Small intestine (tissue), 7 donors: ENCODE measurements around the gene PANK2. TPM values are rescaled to one million over a fixed set of nuclear protein-coding genes. Genes with fewer than 3 reads are reported as not detected.
"Not testable (repeated sequence)": the region's sequence is repeated elsewhere in the genome, so short reads cannot be mapped to it uniquely, and the experiment has no call there.

ENCODE experiments used
- DNase-seq, 2 donors: peaks; one replicate each; pipeline versions ENCODE4 v3.0.0 to v3.0.0-alpha.2; 2013
- FAIRE-seq: peaks from 2 replicates; lab custom pipeline; 2012; peaks lifted over from hg19 to GRCh38; lab: Jason Lieb, UNC
- H3K27ac ChIP-seq, 3 donors: one replicate each; pipeline ENCODE4 v1.5.1; 2013; ENCODE audit warnings: low read length in 2 of 3, mild to moderate bottlenecking in 2 of 3, control low read depth in 1 of 3, inconsistent platforms in 1 of 3, low read depth in 1 of 3, moderate library complexity in 1 of 3
- H3K27me3 ChIP-seq, 3 donors: one replicate each; pipeline ENCODE4 v1.6.1; 2013; ENCODE audit warnings: low read length in 3 of 3, inconsistent platforms in 1 of 3; ENCODE audit not compliant: control insufficient read depth in 3 of 3, insufficient read depth in 3 of 3
- H3K36me3 ChIP-seq, 3 donors: one replicate each; pipeline ENCODE4 v1.6.1; 2013; ENCODE audit warnings: low read length in 3 of 3, inconsistent platforms in 1 of 3, low read depth in 1 of 3, mild to moderate bottlenecking in 1 of 3, moderate library complexity in 1 of 3; ENCODE audit not compliant: control insufficient read depth in 3 of 3, insufficient read depth in 2 of 3
- H3K4me1 ChIP-seq, 3 donors: one replicate each; pipeline ENCODE4 v1.6.1; 2013; ENCODE audit warnings: low read length in 2 of 3, inconsistent platforms in 1 of 3, low read depth in 1 of 3, mild to moderate bottlenecking in 1 of 3, moderate library complexity in 1 of 3; ENCODE audit not compliant: control insufficient read depth in 3 of 3, insufficient read depth in 2 of 3
- H3K4me3 ChIP-seq, 3 donors: one replicate each; pipeline ENCODE4 v1.5.1; 2013; ENCODE audit warnings: low read length in 3 of 3, control low read depth in 1 of 3, inconsistent platforms in 1 of 3, low read depth in 1 of 3, mild to moderate bottlenecking in 1 of 3, moderate library complexity in 1 of 3
- H3K9me3 ChIP-seq, 2 donors: one replicate each; pipeline ENCODE4 v1.6.1; 2013; ENCODE audit warnings: low read depth in 1 of 2, low read length in 1 of 2; ENCODE audit not compliant: control insufficient read depth in 2 of 2, insufficient read depth in 1 of 2
- WGBS, 3 donors: extraction: QIAGEN DNeasy Blood & Tissue Kit; methylation state at CpG; one replicate each; pipeline ENCODE4 v1.1.7; 2013; 5-methylcytosine and 5-hydroxymethylcytosine counted together
- polyA plus RNA-seq, 4 donors: library from polyadenylated mRNA; stranded (reverse) in 3 of 4; unstranded in 1 of 4; fragments of 200-250 nt in 3 of 4; fragments of 120-200 nt in 1 of 4; gene quantifications; one replicate each; pipeline versions ENCODE4 v1.2.1 to v1.2.3, GENCODE V29; 2013
- donor health status: healthy with polysubstance abuse.
- donor health status: control.
- donor health status: control.
- donor health status: Bipolar disorder and iron deficiency.
- donor health status: healthy.

PANK2 gene
- polyA plus RNA-seq, 4 donors, result 18.9 to 35.1 (median 22.9) TPM

- Histone ChIP-seq H3K4me3 (no peak overlapping the region), H3K9me3 (no peaks in the 10 kb centered on the region), H3K36me3 (peaks cover 0 to 23% (median 0%) of the 10 kb centered on the region in 3 donors), H3K27ac (no peak overlapping the region), H3K4me1 (peaks cover 0 to 11% (median 2%) of the 10 kb centered on the region in 3 donors), H3K27me3 (no peaks in the 10 kb centered on the region)
- DNase-seq, result no peak
- 66 to 68% (median 67%) methylated on average over 4 of the region's 4 CpGs for WGBS, 3 donors
- no peak for FAIRE-seq
Measured at GRCh38 chr20:3898639-3899038, 9.5 kb downstream of the PANK2 start.

DNA sequence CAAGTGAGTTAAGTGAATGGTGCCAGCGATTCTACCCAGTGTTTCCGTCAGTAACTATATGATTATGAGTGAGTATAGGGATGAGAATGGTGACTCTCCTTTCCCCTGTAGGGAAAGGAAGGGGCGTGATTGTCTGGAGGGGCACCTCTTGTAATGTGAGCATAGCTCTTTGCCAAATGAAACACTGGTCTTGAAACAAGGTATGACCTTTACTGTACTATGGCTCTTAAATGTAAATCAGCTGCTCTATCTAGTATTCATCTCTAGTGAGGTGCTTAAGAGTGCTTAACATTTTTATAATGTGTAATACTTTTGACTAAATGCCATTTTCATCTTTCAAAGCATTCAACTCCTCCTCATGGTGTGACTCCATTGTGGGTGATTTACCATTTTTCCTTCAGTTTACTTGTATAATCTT is 11.0 kb downstream of the PANK2 start:
- 75 to 86% (median 77%) methylated on average over 3 of the region's 3 CpGs for WGBS, 3 donors
- no peaks in the 10 kb centered on the region for H3K27me3 ChIP-seq
- H3K4me1 ChIP-seq, result peaks cover 0 to 9% (median 2%) of the 10 kb centered on the region in 3 donors
- H3K9me3 ChIP-seq, result no peaks in the 10 kb centered on the region
- no peak for DNase-seq
- no peak overlapping the region for H3K4me3 ChIP-seq
- H3K27ac ChIP-seq, result no peak overlapping the region
- no peak for FAIRE-seq
- H3K36me3 ChIP-seq, result peaks cover 0 to 18% (median 0%) of the 10 kb centered on the region in 3 donors

DNA sequence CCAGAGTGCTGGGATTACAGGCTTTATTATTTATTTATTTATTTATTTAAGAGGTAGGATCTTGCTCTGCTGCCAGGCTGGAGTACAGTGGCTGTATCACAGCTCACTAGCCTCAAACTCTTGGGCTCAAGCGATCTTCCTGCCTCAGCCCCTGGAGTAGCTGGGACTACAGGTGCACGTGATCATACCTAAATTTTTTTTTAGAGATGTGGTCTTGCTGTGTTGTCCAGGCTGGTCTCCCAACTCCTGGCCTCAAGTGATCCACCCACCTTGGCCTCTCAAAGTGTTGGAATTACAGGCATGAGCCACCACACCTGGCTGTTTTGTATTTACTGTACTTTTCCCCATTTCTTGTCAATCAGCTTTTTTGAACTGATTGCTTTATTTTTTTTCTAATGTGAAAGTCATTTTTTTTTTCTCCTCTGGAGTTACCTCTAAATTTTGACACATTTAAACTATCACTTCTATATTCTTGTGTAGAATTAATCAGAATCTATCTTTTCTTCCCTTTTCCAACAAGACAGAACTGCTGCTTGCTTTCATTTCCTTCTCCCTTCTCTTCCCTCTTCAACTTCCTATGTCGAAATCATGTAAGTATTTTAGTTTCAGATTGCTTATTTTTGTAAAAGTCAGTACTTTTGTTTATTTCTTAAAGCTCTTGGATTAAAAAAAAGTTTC is 12.0 kb downstream of the PANK2 start:
- peaks cover 0 to 9% (median 2%) of the 10 kb centered on the region in 3 donors for H3K4me1 ChIP-seq
- WGBS, 3 donors, result 54 to 80% (median 55%) methylated on average over 3 of the region's 3 CpGs
- FAIRE-seq (no peak), DNase-seq (no peak)
- H3K27ac ChIP-seq, result peak overlapping the region in 1 of 3 donors; percentile 14
- peaks cover 0 to 20% (median 0%) of the 10 kb centered on the region in 3 donors for H3K36me3 ChIP-seq
- no peaks in the 10 kb centered on the region for H3K9me3 ChIP-seq
- no peaks in the 10 kb centered on the region for H3K27me3 ChIP-seq
- no peak overlapping the region for H3K4me3 ChIP-seq

DNA sequence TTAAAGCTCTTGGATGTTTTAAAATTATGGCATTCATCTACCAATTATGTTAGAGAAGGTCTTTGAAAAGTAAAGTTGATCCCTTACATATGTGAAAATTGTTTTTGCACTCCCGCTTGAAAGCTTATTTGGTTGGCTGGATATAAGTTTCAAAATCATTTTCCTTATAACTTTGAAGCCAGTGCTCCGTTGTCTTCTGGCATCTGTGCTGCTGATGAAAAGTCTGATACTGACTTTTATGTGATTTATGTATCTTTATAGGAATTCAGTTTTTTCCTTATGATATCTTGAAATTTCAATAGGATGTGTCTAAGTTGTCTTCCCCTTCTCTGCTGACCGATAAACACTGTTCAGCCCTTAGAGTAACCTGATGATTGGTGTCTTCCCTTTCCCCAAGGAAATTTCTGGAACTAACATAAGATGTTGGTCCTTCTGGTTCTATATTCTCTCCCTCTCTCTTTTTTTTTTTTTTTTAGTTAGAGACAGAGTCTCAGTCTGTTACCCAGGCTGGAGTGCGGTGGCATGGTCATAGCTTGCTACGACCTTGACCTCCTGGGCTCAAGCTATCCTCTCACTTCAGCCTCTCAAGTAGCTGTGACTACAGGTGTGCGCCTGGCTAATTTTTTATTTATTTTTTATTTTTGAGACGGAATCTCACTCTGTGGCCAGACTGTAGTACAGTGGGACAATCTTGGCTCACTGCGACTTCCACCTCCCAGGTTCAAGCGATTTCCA is 12.7 kb downstream of the PANK2 start:
- Histone ChIP-seq H3K9me3 (no peaks in the 10 kb centered on the region), H3K27ac (no peak overlapping the region), H3K36me3 (peaks cover 0 to 15% (median 0%) of the 10 kb centered on the region in 3 donors), H3K27me3 (no peaks in the 10 kb centered on the region), H3K4me1 (peaks cover 0 to 6% (median 2%) of the 10 kb centered on the region in 3 donors), H3K4me3 (no peak overlapping the region)
- 73 to 90% (median 88%) methylated on average over 9 of the region's 9 CpGs for WGBS, 3 donors
- DNase-seq (no peak), FAIRE-seq (no peak)

DNA sequence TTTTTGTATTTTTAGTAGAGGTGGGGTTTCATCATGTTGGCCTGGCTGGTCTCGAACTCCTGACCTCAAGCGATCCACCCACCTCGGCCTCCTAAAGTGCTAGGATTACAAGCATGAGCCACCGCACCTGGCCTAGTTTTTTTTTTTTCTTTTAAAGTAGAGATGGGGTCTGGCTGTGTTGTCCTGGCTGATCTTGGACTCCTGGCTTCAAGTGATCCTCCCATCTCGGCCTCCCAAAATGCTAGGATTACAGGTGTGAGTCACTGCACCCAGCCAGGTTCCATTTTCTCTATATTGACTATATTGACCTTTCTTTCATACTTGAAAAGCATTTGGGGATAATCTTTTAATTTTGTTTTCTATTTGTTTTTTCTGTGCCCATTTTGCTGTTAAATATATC is 13.3 kb downstream of the PANK2 start:
- peaks cover 0 to 6% (median 0%) of the 10 kb centered on the region in 3 donors for H3K4me1 ChIP-seq
- FAIRE-seq, result no peak
- H3K27ac ChIP-seq, result no peak overlapping the region
- no peak overlapping the region for H3K4me3 ChIP-seq
- no peaks in the 10 kb centered on the region for H3K9me3 ChIP-seq
- no peaks in the 10 kb centered on the region for H3K27me3 ChIP-seq
- peaks cover 0 to 10% (median 0%) of the 10 kb centered on the region in 3 donors for H3K36me3 ChIP-seq
- 86 to 96% (median 94%) methylated on average over 5 of the region's 5 CpGs for WGBS, 3 donors
- no peak for DNase-seq

GRCh38 chr20:3904224-3904623 is 15.0 kb downstream of the PANK2 start:
- 50 to 62% (median 50%) methylated on average over 2 of the region's 2 CpGs for WGBS, 3 donors
- DNase-seq (no peak), FAIRE-seq (no peak)
- no peaks in the 10 kb centered on the region for H3K9me3 ChIP-seq
- peaks cover 0 to 17% (median 2%) of the 10 kb centered on the region in 3 donors for H3K36me3 ChIP-seq
- H3K4me1 ChIP-seq, result peaks cover 0 to 6% (median 0%) of the 10 kb centered on the region in 3 donors
- H3K27ac ChIP-seq, result no peak overlapping the region
- no peaks in the 10 kb centered on the region for H3K27me3 ChIP-seq
- no peak overlapping the region for H3K4me3 ChIP-seq

DNA sequence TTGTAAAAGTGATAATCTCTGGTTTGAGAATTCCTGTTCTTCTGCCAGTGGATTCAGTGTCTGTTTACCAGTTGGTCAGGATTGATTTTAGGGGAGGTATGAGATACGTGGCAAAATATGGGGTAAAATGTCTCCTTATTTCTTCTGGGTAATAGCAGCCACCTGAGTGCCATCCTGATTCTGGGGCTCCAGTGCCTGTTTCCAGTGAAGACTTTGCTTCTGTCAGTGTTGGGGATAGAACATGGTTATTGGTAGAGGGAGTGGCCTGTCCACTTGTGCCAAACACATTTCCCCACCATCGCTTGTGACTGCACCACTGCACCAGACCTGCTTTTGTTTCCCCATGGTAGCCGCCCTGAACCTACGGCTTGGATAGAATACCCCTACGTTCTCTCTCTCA is 15.7 kb downstream of the PANK2 start:
- FAIRE-seq, result no peak
- H3K4me1 ChIP-seq, result peaks cover 0 to 4% (median 0%) of the 10 kb centered on the region in 3 donors
- peaks cover 0 to 21% (median 2%) of the 10 kb centered on the region in 3 donors for H3K36me3 ChIP-seq
- H3K4me3 ChIP-seq, result no peak overlapping the region
- no peak overlapping the region for H3K27ac ChIP-seq
- WGBS, 3 donors, result 83 to 87% (median 86%) methylated on average over 5 of the region's 5 CpGs
- no peaks in the 10 kb centered on the region for H3K9me3 ChIP-seq
- no peaks in the 10 kb centered on the region for H3K27me3 ChIP-seq
- no peak for DNase-seq

DNA sequence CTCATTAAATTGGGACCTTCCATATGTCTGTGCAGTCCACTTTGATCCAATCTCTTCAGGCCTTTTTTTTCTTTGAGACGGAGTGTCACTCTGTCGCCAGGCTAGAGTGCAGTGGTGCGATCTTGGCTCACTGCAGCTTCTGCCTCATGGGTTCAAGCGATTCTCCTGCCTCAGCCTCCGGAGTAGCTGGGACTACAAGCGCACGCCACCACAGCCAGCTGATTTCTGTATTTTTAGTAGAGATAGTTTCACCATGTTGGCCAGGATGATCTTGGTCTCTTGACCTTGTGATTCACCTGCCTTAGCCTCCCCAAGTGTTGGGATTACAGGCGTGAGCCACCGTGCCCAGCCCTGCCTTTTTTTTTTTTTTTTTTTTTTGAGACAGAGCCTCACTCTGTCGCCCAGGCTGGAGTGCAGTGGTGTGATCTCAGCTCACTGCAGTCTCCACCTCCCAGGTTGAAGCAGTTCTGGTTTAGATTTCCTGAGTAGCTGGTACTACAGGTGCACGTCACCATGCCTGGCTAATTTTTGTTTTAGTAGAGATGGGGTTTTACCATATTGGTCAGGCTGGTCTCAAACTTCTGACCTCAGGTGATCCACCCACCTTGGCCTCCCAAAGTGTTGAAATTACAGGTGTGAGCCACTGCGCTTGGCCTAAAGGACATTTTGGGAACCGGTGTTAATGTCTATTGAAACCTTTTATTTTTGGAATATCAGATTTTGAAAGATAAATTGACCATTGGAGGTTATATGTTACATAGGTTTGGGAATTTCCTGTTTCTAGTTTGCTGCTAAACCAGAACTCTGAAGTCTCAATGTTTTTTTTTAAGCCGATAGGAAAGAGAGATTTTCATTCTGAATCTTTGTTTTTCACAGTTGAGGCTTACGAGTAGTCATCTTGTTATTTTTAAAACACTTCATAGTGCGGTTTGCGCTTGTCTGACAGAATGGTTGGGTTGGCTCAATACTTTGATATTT is 17.8 kb downstream of the PANK2 start:
- FAIRE-seq, H3K4me3 ChIP-seq, H3K27me3 ChIP-seq, DNase-seq, H3K9me3 ChIP-seq, H3K4me1 ChIP-seq: not testable (repeated sequence)
- H3K36me3 ChIP-seq, result peaks cover 2 to 25% (median 4%) of the 10 kb centered on the region in 3 donors
- peak overlapping the region in 1 of 3 donors; percentile 28 for H3K27ac ChIP-seq
- 64 to 78% (median 74%) methylated on average over 16 to 17 of the region's 17 CpGs for WGBS, 3 donors
